GM23338 (cell line): Measurements from ENCODE around the gene RSPRY1.

ENCODE experiments used
- ZNF462 ChIP-seq: fragments of 250-450 bp; sonication (Bioruptor Pico); IDR thresholded peaks from 2 replicates; pipeline ENCODE4 v1.5.0; 2020; ENCODE audit warnings: mild to moderate bottlenecking, moderate library complexity
- TF ChIP-seq, protein P1 (sequence below), 2 experiments: fragments of 200-600 bp in 1 of 2; sonication (generic) in 1 of 2; conservative IDR thresholded peaks; 2 replicates each; pipeline versions ENCODE4 v1.5.1 to v1.6.1; 2016 to 2017; ENCODE audit warnings: antibody characterized with exemption in 2 of 2, low read depth in 2 of 2, mild to moderate bottlenecking in 2 of 2, moderate library complexity in 1 of 2

GRCh38 chr16:57178196-57178595, 7.9 kb upstream of the RSPRY1 start:
- TF ChIP-seq, protein P1, sequence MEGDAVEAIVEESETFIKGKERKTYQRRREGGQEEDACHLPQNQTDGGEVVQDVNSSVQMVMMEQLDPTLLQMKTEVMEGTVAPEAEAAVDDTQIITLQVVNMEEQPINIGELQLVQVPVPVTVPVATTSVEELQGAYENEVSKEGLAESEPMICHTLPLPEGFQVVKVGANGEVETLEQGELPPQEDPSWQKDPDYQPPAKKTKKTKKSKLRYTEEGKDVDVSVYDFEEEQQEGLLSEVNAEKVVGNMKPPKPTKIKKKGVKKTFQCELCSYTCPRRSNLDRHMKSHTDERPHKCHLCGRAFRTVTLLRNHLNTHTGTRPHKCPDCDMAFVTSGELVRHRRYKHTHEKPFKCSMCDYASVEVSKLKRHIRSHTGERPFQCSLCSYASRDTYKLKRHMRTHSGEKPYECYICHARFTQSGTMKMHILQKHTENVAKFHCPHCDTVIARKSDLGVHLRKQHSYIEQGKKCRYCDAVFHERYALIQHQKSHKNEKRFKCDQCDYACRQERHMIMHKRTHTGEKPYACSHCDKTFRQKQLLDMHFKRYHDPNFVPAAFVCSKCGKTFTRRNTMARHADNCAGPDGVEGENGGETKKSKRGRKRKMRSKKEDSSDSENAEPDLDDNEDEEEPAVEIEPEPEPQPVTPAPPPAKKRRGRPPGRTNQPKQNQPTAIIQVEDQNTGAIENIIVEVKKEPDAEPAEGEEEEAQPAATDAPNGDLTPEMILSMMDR (conservative IDR thresholded peaks at IDR 0.05; ENCODE audit: low read depth in 2 of 2) = no peak
- no peak for TF ChIP-seq ZNF462
